Activated naive CD4-positive, alpha-beta T cell treated with anti-CD3 and anti-CD28 coated beads for 36 hours (primary cell): ENCODE results near the gene DUS2. TPM values are rescaled to one million over a fixed set of nuclear protein-coding genes. Genes with fewer than 3 reads are reported as not detected.

Source experiments
- CTCF ChIA-PET: fragments of 350-600 bp; sonication (Branson Sonifier 250); formaldehyde crosslinking; loops from one replicate; lab custom pipeline; 2021; ENCODE audit warnings: antibody characterized with exemption; lab: Charles Lee
- DNase-seq: peaks from one replicate; pipeline ENCODE4 v3.0.0-alpha.2; 2020
- H3K27ac Mint-ChIP-seq: one replicate; pipeline ENCODE4 v1.8.0; 2021; ENCODE audit warnings: mild to moderate bottlenecking, mixed read lengths
- H3K27me3 Mint-ChIP-seq: one replicate; pipeline ENCODE4 v1.8.0; 2021; ENCODE audit warnings: low read depth, mixed read lengths
- H3K36me3 Mint-ChIP-seq: one replicate; pipeline ENCODE4 v1.8.0; 2021; ENCODE audit warnings: low read depth, mixed read lengths
- H3K4me1 Mint-ChIP-seq: one replicate; pipeline ENCODE4 v1.8.0; 2021; ENCODE audit warnings: low read depth, mixed read lengths
- H3K4me3 Mint-ChIP-seq: one replicate; pipeline ENCODE4 v1.8.0; 2021; ENCODE audit warnings: mild to moderate bottlenecking, moderate library complexity, mixed read lengths
- H3K9me3 Mint-ChIP-seq: one replicate; pipeline ENCODE4 v1.8.0; 2021; ENCODE audit warnings: mixed read lengths
- intact Hi-C: fragments of 100-400 bp; cut with micrococcal nuclease; formaldehyde crosslinking; loops from one replicate; pipeline ENCODE4 v1.15.1; 2023
- total RNA-seq, 2 experiments: library from RNA; stranded (reverse); gene quantifications; one replicate each; pipeline ENCODE4 v1.2.3, GENCODE V29; 2021

Gene DUS2
- total RNA-seq, 2 experiments from 2014 or later, result 22.9 to 25.2 TPM

DNA sequence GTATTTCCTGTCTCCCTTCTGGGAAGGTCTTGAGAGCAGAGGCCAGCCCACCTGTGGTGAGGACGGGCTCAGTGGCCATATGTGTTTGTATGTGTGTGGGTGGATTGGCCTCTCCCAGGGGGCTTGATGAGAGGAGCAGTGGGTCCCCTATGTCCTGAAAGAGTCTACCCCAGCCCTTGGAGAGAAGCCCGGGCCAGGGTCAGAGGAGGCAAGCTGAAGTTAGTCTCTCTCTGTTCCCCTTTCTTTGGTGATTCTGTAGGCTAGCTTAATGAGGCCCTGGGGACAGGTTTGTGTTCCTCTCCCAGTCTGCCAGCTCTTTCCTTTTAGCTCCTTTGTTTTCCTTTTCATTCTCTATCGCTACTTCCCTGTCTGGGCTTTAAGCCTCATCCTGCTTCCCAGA is 38.3 kb downstream of the DUS2 start:
- peaks cover 56% of the 10 kb centered on the region for H3K4me1 Mint-ChIP-seq
- intact Hi-C loops, result no loop called here
- H3K4me3 Mint-ChIP-seq, result no peak overlapping the region

DNA sequence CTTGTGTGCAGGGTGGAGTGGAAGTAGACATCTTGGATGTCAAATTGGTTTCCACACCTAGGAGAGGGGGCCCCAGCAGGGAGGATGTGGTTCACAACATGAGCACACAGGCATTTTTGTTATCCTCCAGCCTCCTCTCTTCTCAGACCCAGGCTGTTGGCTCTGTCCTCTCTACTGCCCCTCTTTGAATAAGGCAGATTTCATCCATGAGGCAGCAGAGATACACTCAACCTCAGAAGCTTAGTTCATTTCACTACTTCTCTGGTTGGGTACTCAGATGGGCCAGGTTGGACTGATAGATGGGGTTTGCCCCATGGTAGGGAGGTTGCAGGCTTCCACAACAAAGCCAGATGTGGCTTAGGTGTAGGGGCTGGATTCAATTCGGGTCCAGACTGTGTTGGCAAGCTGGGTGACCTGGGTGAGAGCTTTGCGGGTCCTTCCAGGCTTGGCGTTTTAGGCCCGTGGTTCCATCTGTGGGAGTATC is 39.9 kb downstream of the DUS2 start:
- Mint-ChIP-seq H3K27ac (peak overlapping the region; percentile 65), H3K4me1 (peaks cover 59% of the 10 kb centered on the region), H3K4me3 (no peak overlapping the region), H3K36me3 (peaks cover 31% of the 10 kb centered on the region), H3K27me3 (no peaks in the 10 kb centered on the region), H3K9me3 (no peaks in the 10 kb centered on the region)
- intact Hi-C loops, result loop anchor here (2.0 kb wide), 1 partner anchor 40 kb away; the partner anchor contains the start of genes DDX28 and DUS2
- CTCF ChIA-PET, result interaction anchor here (0.7 to 3.1 kb wide), 5 partner anchors 12 to 305 kb away, joined by 3 to 15 read pairs (median 4); no protein-coding TSS in a partner anchor
- peak; percentile 75 for DNase-seq

More for the DNA sequence above, 38.3 kb downstream of the DUS2 start:
- Mint-ChIP-seq H3K36me3 (peaks cover 30% of the 10 kb centered on the region), H3K27me3 (no peaks in the 10 kb centered on the region), H3K9me3 (no peaks in the 10 kb centered on the region), H3K27ac (peak overlapping the region; percentile 63)
- DNase-seq, result no peak
- CTCF ChIA-PET, result interaction anchor here (0.8 to 1.5 kb wide), 3 partner anchors 10 to 245 kb away, joined by 3 to 5 read pairs (median 3); no protein-coding TSS in a partner anchor

DNA sequence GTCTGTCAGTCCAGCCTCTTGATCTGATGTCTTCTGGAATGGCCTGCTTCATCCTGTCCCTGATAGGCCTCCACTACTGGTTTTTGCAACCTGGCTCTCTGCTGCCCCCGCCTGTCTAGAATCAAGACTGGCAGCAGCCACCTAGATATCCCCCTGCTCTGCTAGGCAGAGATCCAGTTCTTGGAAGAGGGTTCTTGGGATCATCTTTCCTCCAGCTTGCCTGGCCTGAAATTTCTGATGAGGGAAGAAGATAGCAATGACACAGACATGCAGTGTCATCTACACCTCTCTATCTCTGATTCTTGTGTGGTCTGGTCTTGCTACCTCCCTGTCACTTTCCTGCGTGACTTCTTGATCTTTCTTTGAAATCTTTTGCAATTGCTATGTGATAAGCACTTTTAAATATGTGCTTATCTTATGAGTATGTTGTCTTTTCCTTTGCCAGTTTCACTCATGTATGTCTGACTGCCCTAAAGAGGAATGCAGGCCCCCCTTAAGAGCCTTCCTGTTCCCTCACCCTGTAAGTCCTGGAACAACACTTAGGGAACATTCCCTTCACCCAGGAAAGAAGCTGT is 41.8 kb downstream of the DUS2 start:
- Mint-ChIP-seq H3K9me3 (no peaks in the 10 kb centered on the region), H3K27me3 (no peaks in the 10 kb centered on the region), H3K27ac (no peak overlapping the region), H3K4me3 (no peak overlapping the region), H3K36me3 (peaks cover 30% of the 10 kb centered on the region), H3K4me1 (peaks cover 61% of the 10 kb centered on the region)
- peak; percentile 88 for DNase-seq
- CTCF ChIA-PET, result interaction anchor here (0.6 to 3.1 kb wide), 16 partner anchors 8 to 166 kb away, joined by 3 to 15 read pairs (median 4); partner anchors contain the start of gene NFATC3
- intact Hi-C loops, result loop anchor here (1.0 to 2.0 kb wide), 5 partner anchors 14 to 249 kb away; partner anchors contain the start of gene PSMB10

DNA sequence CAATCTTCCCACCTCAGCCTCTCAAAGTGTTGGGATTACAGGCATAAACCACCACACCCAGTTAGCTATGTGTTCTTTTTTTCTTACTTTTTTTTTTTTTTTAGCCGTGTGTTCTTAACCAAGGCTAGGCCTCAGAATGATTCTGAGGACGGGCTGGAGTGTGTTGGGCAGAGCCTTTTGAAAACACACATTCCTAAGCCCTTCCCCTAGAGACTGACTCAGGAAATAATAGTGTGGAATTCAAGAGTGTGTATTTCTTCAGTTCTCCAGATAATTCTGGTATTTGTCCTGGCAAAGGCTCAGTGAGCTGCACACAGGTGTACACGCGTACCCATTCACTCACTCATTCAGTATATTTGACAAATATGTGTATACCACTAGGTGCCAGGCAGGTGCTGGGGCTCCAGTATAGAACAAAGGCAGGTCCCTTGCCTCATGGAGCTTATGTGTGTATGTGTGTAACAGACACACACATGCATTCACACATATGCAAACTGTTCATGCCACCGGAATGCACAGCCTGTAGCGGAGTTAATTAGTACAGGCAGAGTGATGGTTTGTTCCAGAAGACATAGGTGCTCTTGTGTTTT is 42.7 kb downstream of the DUS2 start:
- H3K4me1 Mint-ChIP-seq, result peaks cover 67% of the 10 kb centered on the region
- H3K27ac Mint-ChIP-seq, result peak overlapping the region; percentile 50
- H3K4me3 Mint-ChIP-seq, result no peak overlapping the region
- CTCF ChIA-PET, result interaction anchor here (0.5 to 3.1 kb wide), 13 partner anchors 9 to 366 kb away, joined by 3 to 14 read pairs (median 4); partner anchors contain the start of genes NFATC3 and PSMB10
- intact Hi-C loops, result loop anchor here (2.0 kb wide), 2 partner anchors 129 to 183 kb away; partner anchors contain the start of gene PSMB10
- no peaks in the 10 kb centered on the region for H3K27me3 Mint-ChIP-seq
- H3K36me3 Mint-ChIP-seq, result peaks cover 29% of the 10 kb centered on the region
- DNase-seq, result no peak
- H3K9me3 Mint-ChIP-seq, result no peaks in the 10 kb centered on the region

DNA sequence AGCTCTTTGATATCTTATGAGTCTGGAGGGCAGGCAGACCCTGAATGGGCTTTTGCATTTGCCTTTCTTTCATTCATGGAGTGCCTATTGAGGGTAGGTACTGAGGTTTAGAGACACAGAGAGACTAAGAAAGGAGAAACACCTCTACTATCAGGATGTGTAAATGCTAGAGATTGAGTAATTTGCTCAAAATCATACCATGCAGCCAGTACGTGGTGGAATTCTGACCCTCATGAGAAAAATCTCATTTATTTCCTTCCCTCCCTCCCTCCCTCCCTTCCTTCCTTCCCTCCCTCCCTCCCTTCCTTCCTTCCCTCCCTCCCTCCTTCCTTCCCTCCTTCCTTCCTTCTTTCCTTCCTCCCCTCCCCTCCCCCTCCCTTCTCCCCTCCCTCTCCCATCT is 43.7 kb downstream of the DUS2 start:
- peaks cover 32% of the 10 kb centered on the region for H3K36me3 Mint-ChIP-seq
- no peak overlapping the region for H3K27ac Mint-ChIP-seq
- CTCF ChIA-PET, result interaction anchor here (1.1 to 1.2 kb wide), 2 partner anchors 51 to 131 kb away, joined by 3 read pairs; partner anchors contain the start of gene PSMB10
- H3K9me3 Mint-ChIP-seq, result no peaks in the 10 kb centered on the region
- H3K4me1 Mint-ChIP-seq, result peaks cover 69% of the 10 kb centered on the region
- intact Hi-C loops, result no loop called here
- DNase-seq, result no peak
- H3K4me3 Mint-ChIP-seq, result no peak overlapping the region
- no peaks in the 10 kb centered on the region for H3K27me3 Mint-ChIP-seq

DNA sequence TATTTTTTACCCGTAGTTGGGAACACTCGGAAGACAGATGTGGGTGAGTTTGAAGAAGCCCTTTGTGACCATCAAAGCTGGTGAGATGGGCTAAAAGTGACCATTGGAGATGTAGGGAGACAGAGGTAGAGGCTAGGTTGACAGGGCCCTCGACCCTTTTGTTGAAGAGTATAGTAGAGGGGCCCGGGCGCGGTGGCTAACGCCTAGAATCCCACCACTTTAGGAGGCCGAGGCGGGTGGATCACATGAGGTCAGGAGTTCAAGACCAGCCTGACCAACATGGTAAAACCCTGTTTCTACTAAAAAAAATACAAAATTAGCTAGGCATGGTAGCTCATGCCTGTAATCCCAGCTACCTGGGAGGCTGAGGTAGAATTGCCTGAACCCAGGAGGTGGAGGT is 45.8 kb downstream of the DUS2 start:
- intact Hi-C loops, result no loop called here
- Mint-ChIP-seq H3K36me3 (peaks cover 37% of the 10 kb centered on the region), H3K9me3 (no peaks in the 10 kb centered on the region), H3K4me3 (no peak overlapping the region), H3K27ac (no peak overlapping the region), H3K27me3 (no peaks in the 10 kb centered on the region), H3K4me1 (peaks cover 62% of the 10 kb centered on the region)
- CTCF ChIA-PET, result interaction anchor here (0.7 to 2.3 kb wide), 5 partner anchors 11 to 159 kb away, joined by 3 to 8 read pairs (median 3); no protein-coding TSS in a partner anchor
- DNase-seq, result no peak

DNA sequence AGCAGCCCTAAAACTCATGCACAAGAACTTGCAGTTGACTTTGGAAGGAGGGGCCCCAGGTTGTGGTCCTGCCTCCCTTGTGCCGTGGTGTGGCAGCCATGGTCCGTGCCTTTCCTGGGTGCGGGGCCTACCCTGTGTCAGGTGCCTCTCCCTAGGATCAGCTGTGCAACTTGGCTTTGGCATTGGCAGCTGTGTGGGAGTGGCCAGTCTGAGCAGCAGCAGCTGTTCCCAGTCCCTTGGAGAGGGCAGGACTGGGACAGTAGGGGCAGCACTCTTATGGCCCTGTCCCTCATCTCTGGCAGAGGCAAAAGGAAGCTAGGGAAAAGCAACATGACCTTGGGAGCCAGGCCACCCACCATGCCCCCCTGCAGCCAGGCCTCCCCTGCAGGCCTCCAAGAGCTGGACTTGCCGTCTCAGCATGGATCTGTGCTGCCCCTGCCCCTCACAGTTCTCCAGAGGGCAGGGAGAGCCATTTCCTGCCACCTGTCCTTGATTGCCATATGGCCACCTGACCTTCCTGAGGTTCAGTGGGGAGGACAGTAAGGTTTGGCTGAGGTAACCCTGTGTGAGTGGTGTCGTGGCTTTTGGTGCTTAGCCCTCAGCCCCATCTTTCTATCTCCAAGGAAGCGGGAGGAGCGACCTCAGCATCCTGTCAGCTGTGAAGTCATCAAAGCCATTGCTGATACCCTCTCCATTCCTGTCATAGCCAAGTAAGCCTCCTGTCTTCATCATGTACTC is 46.6 kb downstream of the DUS2 start:
- CTCF ChIA-PET, result interaction anchor here (0.8 to 2.3 kb wide), 4 partner anchors 11 to 159 kb away, joined by 3 to 8 read pairs (median 4); no protein-coding TSS in a partner anchor
- H3K27ac Mint-ChIP-seq, result peak overlapping the region; percentile 82
- intact Hi-C loops, result no loop called here

DNA sequence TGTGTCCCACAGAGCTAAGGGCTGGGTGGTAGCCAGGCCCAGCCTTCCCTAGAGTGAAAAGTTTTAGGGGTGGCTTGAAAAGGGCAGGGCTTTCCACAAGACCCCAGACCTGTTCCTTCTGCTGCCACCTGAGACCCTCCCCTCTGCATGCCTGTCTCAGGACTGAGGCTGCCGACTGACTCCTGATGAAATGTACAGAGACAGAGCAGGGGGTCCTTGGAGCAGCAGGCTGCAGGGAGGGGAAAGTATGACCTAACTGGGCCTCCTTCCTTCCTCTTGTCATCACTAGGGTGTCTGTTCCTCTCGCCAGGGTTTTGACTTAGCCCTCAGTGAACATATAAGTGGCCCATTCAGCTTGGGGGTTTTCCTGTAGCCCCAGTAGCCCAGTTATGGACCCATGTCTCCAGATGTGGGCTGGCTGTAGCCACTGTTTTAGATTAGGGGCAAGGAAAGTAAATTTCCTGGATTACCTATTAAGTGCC is 47.2 kb downstream of the DUS2 start:
- no peak for DNase-seq
- H3K9me3 Mint-ChIP-seq, result no peaks in the 10 kb centered on the region
- no peaks in the 10 kb centered on the region for H3K27me3 Mint-ChIP-seq
- CTCF ChIA-PET, result interaction anchor here (0.6 to 2.3 kb wide), 6 partner anchors 10 to 159 kb away, joined by 3 to 8 read pairs (median 3); no protein-coding TSS in a partner anchor
- H3K36me3 Mint-ChIP-seq, result peaks cover 45% of the 10 kb centered on the region
- no peak overlapping the region for H3K4me3 Mint-ChIP-seq
- intact Hi-C loops, result no loop called here
- peak overlapping the region; percentile 82 for H3K27ac Mint-ChIP-seq
- peaks cover 65% of the 10 kb centered on the region for H3K4me1 Mint-ChIP-seq

More for the DNA sequence above, 46.6 kb downstream of the DUS2 start:
- peak; percentile 64 for DNase-seq
- Mint-ChIP-seq H3K4me3 (no peak overlapping the region), H3K27me3 (no peaks in the 10 kb centered on the region), H3K9me3 (no peaks in the 10 kb centered on the region), H3K4me1 (peaks cover 63% of the 10 kb centered on the region), H3K36me3 (peaks cover 40% of the 10 kb centered on the region)

DNA sequence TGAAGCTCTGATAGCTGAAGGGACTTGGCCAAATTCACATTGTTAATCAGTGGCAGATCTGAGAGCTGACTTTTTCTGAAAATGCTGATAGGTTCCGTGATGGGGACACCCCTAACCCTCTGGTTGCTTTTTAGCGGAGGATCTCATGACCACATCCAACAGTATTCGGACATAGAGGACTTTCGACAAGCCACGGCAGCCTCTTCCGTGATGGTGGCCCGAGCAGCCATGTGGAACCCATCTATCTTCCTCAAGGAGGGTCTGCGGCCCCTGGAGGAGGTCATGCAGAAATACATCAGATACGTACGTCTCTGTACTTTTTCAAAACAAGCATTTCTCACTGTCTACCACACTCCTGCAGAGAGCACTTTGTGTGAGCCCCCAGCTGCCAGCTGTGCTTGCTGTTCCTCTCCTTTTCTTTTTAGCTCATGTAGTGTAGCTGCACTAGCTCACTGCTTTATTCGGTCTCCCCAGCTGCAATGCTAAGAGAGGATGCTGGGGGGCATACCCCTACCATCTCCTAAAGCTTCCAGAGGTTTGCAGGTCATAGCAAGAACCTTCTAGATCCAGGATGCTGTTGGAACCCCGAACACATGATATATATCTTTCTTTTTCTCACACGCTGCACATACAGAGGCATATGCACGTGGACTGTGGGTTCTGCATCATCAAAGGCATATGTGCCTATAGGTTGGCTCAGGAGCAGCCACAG is 47.9 kb downstream of the DUS2 start:
- Mint-ChIP-seq H3K27ac (peak overlapping the region; percentile 82), H3K9me3 (no peaks in the 10 kb centered on the region), H3K4me1 (peaks cover 63% of the 10 kb centered on the region), H3K27me3 (no peaks in the 10 kb centered on the region), H3K4me3 (no peak overlapping the region), H3K36me3 (peaks cover 51% of the 10 kb centered on the region)
- intact Hi-C loops, result loop anchor here (1.0 kb wide), 1 partner anchor 158 kb away; no protein-coding TSS in a partner anchor
- CTCF ChIA-PET, result interaction anchor here (0.6 to 2.3 kb wide), 9 partner anchors 9 to 159 kb away, joined by 3 to 8 read pairs (median 3); no protein-coding TSS in a partner anchor
- no peak for DNase-seq

DNA sequence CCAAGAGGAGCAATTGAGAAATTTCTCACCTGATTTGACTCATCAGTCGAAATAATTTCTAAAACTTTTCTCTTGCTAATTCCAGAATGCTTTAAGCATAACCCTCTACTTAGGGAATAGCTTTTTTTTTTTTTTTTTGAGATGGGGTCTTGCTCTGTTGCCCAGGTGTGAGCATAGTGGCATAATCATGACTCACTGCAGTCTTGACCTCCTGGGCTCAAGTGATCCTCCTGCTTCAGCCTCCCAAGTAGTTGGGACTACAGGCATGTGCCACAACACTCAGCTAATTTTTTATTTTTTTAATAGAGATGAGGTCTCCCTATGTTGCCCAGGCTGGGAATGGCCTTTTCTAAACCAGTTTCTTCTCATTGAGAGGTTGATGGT is 48.4 kb downstream of the DUS2 start:
- Mint-ChIP-seq H3K4me3 (no peak overlapping the region), H3K36me3 (peaks cover 52% of the 10 kb centered on the region), H3K4me1 (peaks cover 60% of the 10 kb centered on the region), H3K27ac (no peak overlapping the region), H3K9me3 (no peaks in the 10 kb centered on the region), H3K27me3 (no peaks in the 10 kb centered on the region)
- CTCF ChIA-PET, result interaction anchor here (0.8 to 1.8 kb wide), 6 partner anchors 11 to 186 kb away, joined by 3 to 6 read pairs (median 4); no protein-coding TSS in a partner anchor
- DNase-seq, result no peak
- intact Hi-C loops, result loop anchor here (1.0 kb wide), 1 partner anchor 158 kb away; no protein-coding TSS in a partner anchor
